Heart left ventricle (tissue), 13 donors: ENCODE results near the gene KRT20.

ENCODE experiments used
- CTCF ChIP-seq, 12 donors: fragments of 200-600 bp; sonication (generic) in 4 of 12; IDR thresholded peaks; one replicate each; pipeline versions ENCODE4 v1.5.0 to v1.8.0; 2018 to 2022; ENCODE audit warnings: antibody characterized with exemption in 12 of 12, mild to moderate bottlenecking in 5 of 12
- POLR2A ChIP-seq, 2 donors: fragments of 450-650 bp; IDR thresholded peaks; one replicate each; pipeline ENCODE4 v1.6.1; 2017; ENCODE audit warnings: antibody characterized with exemption in 2 of 2, mild to moderate bottlenecking in 2 of 2, moderate library complexity in 2 of 2
- donor health status: ischemic (EF 13 %, LVEDD 7.1; RV severe dilation, severe dysfunction).
- donor health status: DM: no; HTN: yes; CAD: no.
- donor health status: DM: no; HTN: no; CAD: no.
- donor health status: ischemic (EF 25% LVEDD 6.9; RV normal size, moderate dysfunction).
- donor health status: ischemic (EF 25% LVEDD 5.7; RV mildly dilated, moderate dysfunction).
- donor health status: ischemic (EF 35%, LVEDD 5.7; RV mildly dilated, moderate dysfunction).
- donor health status: nonischemic (EF 11% LVEDD 7.7; RV severe dilation, severe dysfunction).
- donor health status: DM: yes; HTN: yes; CAD: no.
- donor health status: PGD.
- donor health status: ischemic (EF 29% LVEDD 5.4; RV normal size, mild dysfunction).
- donor health status: nonischemic (EF 23%, LVEDD 6.1; RV moderate dilation, normal function).

- TF ChIP-seq CTCF (IDR thresholded peaks at IDR 0.05) (no peak), POLR2A (IDR thresholded peaks at IDR 0.05) (no peak)
Measured at GRCh38 chr17:40866838-40867237, 18.2 kb downstream of the KRT20 start, which contains the start of gene KRT12.
